ENCODE data around the gene SYDE2. TPM values are rescaled to one million over a fixed set of nuclear protein-coding genes. Genes with fewer than 3 reads are reported as not detected.
"Not testable (repeated sequence)": the region's sequence is repeated elsewhere in the genome, so short reads cannot be mapped to it uniquely, and the experiment has no call there.

The SYDE2 gene
- total and polyA plus RNA-seq, 4 experiments from 2014 or later = 2.3 to 5.2 (median 3.6) TPM

DNA sequence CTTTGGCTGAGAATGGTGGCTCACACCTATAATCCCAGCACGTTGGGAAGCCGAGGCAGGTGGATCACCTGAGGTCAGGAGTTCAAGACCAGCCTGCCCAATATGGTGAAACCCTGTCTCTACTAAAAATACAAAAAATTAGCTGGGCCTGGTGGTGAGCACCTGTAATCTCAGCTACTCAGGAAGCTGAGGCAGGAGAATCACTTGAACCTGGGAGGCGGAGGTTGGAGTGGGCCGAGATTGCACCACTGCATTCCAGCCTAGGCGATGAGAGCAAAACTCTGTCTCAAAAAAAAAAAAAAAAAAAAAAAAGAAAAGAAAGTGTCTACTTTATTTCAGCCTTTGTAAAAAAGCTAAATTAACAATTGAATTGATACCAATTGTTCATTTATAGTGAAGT lies 62.4 kb downstream of the SYDE2 start:
- intact Hi-C loops (cut with micrococcal nuclease); H3K4me1 Mint-ChIP-seq; H3K9me3 Mint-ChIP-seq; H3K27ac Mint-ChIP-seq; H3K36me3 Mint-ChIP-seq; H3K9me3 ChIP-seq (ENCODE audit: control insufficient read depth in 1 of 2, low read length in 2 of 2); H3K36me3 ChIP-seq (ENCODE audit: insufficient read depth, low read length); H3K27ac ChIP-seq (ENCODE audit: low read depth, low read length); H3K4me1 ChIP-seq (ENCODE audit: insufficient read depth, low read length); H3K4me3 ChIP-seq (ENCODE audit: low read length in 2 of 2); H3K27me3 ChIP-seq (ENCODE audit: insufficient read depth, low read length); H3K4me3 Mint-ChIP-seq; DNase-seq; H3K27me3 Mint-ChIP-seq: not testable (repeated sequence)
- ChIA-PET POLR2A (ENCODE audit: partially characterized antibody) (interaction anchor here (0.7 kb wide), 1 partner anchor 190 kb away, joined by 3 read pairs; no protein-coding TSS in a partner anchor), CTCF (ENCODE audit: partially characterized antibody) (interaction anchor here (0.6 kb wide), 1 partner anchor 756 kb away, joined by 4 read pairs; no protein-coding TSS in a partner anchor)

DNA sequence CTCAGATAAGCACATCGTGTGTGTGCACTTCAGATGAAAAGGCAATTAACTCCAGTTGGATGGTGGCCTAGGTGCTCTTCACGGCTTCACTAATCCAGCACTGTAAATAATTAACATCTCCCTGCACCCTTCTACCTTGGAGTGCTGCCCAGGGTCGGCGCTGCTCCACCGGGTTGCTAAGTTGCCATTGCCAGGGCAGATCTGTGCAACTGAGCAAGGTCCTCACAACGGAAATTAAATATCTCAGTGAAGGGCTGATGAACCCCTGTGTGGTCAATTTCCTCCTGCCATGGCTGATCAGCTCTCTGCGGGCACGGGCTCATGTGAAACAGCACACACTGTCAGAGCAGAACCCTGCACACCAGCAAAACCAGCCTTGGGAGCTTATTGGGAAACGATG lies 63.2 kb downstream of the SYDE2 start:
- Mint-ChIP-seq H3K36me3 (no peaks in the 10 kb centered on the region), H3K4me1 (no peaks in the 10 kb centered on the region), H3K9me3 (no peaks in the 10 kb centered on the region), H3K4me3 (no peak overlapping the region), H3K27ac (no peak overlapping the region), H3K27me3 (no peaks in the 10 kb centered on the region)
- Histone ChIP-seq H3K27ac (ENCODE audit: low read depth, low read length) (no peak overlapping the region), H3K27me3 (ENCODE audit: insufficient read depth, low read length) (no peaks in the 10 kb centered on the region), H3K4me3 (ENCODE audit: low read length in 2 of 2) (no peak overlapping the region), H3K4me1 (ENCODE audit: insufficient read depth, low read length) (no peaks in the 10 kb centered on the region), H3K36me3 (ENCODE audit: insufficient read depth, low read length) (no peaks in the 10 kb centered on the region), H3K9me3 (ENCODE audit: control insufficient read depth in 1 of 2, low read length in 2 of 2) (no peaks in the 10 kb centered on the region)
- DNase-seq = no peak
- POLR2A ChIA-PET (ENCODE audit: partially characterized antibody) = no interaction called here
- CTCF ChIA-PET (ENCODE audit: partially characterized antibody) = no interaction called here
- intact Hi-C loops (cut with micrococcal nuclease) = no loop called here

DNA sequence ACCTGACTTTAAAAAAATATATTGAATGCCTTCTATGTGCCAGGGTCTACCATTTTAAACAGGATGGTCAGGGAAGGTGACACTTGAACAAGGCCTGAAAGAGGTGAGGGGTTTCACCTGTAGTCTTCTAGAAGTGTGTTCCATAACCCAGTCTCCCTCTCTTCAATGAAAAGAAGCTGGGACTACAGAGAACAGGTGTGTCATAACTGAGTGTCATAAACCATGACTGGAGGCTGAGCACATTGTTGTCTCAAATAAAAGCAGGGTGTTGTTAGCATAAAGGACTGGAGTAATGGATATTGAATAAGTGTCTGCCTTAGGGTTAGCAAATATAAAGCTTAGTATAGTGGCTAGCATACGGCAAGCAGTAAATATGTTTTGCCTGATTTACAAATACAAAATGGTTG lies 65.4 kb downstream of the SYDE2 start:
- POLR2A ChIA-PET (ENCODE audit: partially characterized antibody) = no interaction called here
- no peaks in the 10 kb centered on the region for H3K36me3 Mint-ChIP-seq
- no peak for DNase-seq
- H3K4me1 ChIP-seq (ENCODE audit: insufficient read depth, low read length) = no peaks in the 10 kb centered on the region
- no peak overlapping the region for H3K4me3 ChIP-seq (ENCODE audit: low read length in 2 of 2)
- intact Hi-C loops (cut with micrococcal nuclease) = no loop called here
- H3K4me3 Mint-ChIP-seq = no peak overlapping the region
- H3K27ac Mint-ChIP-seq = no peak overlapping the region
- H3K27me3 ChIP-seq (ENCODE audit: insufficient read depth, low read length) = no peaks in the 10 kb centered on the region
- no peaks in the 10 kb centered on the region for H3K9me3 ChIP-seq (ENCODE audit: control insufficient read depth in 1 of 2, low read length in 2 of 2)
- H3K27me3 Mint-ChIP-seq = peaks cover 0 to 4% of the 10 kb centered on the region in 2 donors
- CTCF ChIA-PET (ENCODE audit: partially characterized antibody) = interaction anchor here (1.1 kb wide), 1 partner anchor 124 kb away, joined by 3 read pairs; the partner anchor contains the start of gene C1orf52
- no peaks in the 10 kb centered on the region for H3K36me3 ChIP-seq (ENCODE audit: insufficient read depth, low read length)
- no peaks in the 10 kb centered on the region for H3K9me3 Mint-ChIP-seq
- H3K4me1 Mint-ChIP-seq = no peaks in the 10 kb centered on the region
- H3K27ac ChIP-seq (ENCODE audit: low read depth, low read length) = no peak overlapping the region

DNA sequence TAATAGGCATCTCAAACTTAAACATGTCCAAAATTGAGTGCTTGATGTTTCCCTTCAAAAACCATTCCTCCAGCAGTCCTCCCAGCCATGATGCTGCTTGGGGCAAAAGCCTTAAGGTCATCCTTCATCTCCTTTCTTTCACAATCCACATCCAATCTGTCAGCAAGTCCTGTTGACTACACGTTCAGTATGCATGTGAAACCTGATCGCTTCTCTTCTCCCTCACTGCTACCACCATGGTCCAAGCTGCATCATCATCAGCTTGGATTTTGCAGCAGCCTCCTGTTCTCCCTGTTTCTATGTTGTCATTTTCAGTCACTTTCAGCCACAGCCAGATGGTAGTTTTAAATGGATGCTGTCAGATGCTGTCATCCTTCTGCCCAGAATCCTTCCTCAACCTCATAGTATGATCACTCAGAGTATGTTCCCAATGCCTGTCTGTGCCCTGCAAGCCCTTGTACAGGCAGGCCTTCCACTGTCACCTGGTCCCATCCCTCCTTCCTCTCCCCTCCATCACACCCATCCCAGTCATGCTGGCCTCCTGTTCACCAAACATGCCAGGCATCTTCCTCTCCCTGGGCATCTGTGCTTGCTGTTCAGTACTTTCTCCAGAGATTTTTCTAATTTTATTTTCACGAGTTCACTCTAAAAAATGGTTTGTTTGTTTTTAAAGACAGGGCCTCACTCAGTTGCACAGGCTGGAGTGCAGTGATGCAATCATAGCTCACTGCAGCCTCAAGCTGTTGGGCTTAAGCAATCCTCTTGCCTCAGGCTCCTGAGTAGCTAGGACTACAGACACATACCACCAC lies 66.0 kb downstream of the SYDE2 start:
- Mint-ChIP-seq H3K4me1 (no peaks in the 10 kb centered on the region), H3K27me3 (peaks cover 0 to 4% of the 10 kb centered on the region in 2 donors), H3K27ac (no peak overlapping the region), H3K9me3 (no peaks in the 10 kb centered on the region), H3K36me3 (no peaks in the 10 kb centered on the region), H3K4me3 (no peak overlapping the region)
- no peaks in the 10 kb centered on the region for H3K27me3 ChIP-seq (ENCODE audit: insufficient read depth, low read length)
- no peak for DNase-seq
- intact Hi-C loops (cut with micrococcal nuclease) = no loop called here
- no peaks in the 10 kb centered on the region for H3K36me3 ChIP-seq (ENCODE audit: insufficient read depth, low read length)
- POLR2A ChIA-PET (ENCODE audit: partially characterized antibody) = no interaction called here
- H3K4me3 ChIP-seq (ENCODE audit: low read length in 2 of 2) = no peak overlapping the region
- H3K27ac ChIP-seq (ENCODE audit: low read depth, low read length) = no peak overlapping the region
- CTCF ChIA-PET (ENCODE audit: partially characterized antibody) = no interaction called here
- no peaks in the 10 kb centered on the region for H3K9me3 ChIP-seq (ENCODE audit: control insufficient read depth in 1 of 2, low read length in 2 of 2)
- H3K4me1 ChIP-seq (ENCODE audit: insufficient read depth, low read length) = no peaks in the 10 kb centered on the region

DNA sequence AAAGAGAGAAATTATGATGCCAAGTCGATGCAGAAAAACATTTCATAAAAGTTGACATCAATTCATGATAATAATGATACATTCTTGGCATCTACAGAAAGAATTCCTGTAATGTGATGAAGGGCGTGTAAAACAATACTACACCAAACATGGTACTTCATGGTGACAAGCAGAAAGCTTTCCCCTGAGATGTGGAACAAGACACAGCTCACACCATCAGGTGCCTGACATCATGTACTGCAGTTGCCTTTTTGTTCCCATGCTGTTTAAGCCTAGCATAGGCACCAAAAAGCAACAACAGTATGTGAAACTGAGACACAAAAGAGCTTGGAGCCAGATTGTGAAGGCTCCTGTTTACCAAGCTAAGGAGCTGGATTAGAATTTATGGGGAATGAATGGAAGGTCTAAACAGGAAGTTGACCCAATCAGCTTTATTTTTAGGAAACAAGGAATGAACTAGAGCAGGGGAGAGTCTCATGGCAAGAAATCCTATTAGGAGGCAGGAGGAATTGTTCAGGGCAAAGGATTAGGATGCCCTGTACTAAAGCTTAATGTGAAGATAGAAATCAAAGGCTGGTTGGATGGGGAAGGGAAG lies 67.2 kb downstream of the SYDE2 start:
- H3K4me1 ChIP-seq (ENCODE audit: insufficient read depth, low read length) = no peaks in the 10 kb centered on the region
- peaks cover 0 to 5% of the 10 kb centered on the region in 2 donors for H3K27me3 Mint-ChIP-seq
- intact Hi-C loops (cut with micrococcal nuclease) = no loop called here
- POLR2A ChIA-PET (ENCODE audit: partially characterized antibody) = no interaction called here
- H3K4me3 ChIP-seq (ENCODE audit: low read length in 2 of 2) = no peak overlapping the region
- CTCF ChIA-PET (ENCODE audit: partially characterized antibody) = interaction anchor here (0.8 kb wide), 2 partner anchors 25 to 126 kb away, joined by 3 read pairs; partner anchors contain the start of gene C1orf52
- no peaks in the 10 kb centered on the region for H3K4me1 Mint-ChIP-seq
- no peak overlapping the region for H3K4me3 Mint-ChIP-seq
- no peaks in the 10 kb centered on the region for H3K9me3 Mint-ChIP-seq
- H3K36me3 Mint-ChIP-seq = no peaks in the 10 kb centered on the region
- DNase-seq = no peak
- H3K36me3 ChIP-seq (ENCODE audit: insufficient read depth, low read length) = no peaks in the 10 kb centered on the region
- H3K27ac Mint-ChIP-seq = no peak overlapping the region
- no peak overlapping the region for H3K27ac ChIP-seq (ENCODE audit: low read depth, low read length)
- no peaks in the 10 kb centered on the region for H3K9me3 ChIP-seq (ENCODE audit: control insufficient read depth in 1 of 2, low read length in 2 of 2)
- no peaks in the 10 kb centered on the region for H3K27me3 ChIP-seq (ENCODE audit: insufficient read depth, low read length)

DNA sequence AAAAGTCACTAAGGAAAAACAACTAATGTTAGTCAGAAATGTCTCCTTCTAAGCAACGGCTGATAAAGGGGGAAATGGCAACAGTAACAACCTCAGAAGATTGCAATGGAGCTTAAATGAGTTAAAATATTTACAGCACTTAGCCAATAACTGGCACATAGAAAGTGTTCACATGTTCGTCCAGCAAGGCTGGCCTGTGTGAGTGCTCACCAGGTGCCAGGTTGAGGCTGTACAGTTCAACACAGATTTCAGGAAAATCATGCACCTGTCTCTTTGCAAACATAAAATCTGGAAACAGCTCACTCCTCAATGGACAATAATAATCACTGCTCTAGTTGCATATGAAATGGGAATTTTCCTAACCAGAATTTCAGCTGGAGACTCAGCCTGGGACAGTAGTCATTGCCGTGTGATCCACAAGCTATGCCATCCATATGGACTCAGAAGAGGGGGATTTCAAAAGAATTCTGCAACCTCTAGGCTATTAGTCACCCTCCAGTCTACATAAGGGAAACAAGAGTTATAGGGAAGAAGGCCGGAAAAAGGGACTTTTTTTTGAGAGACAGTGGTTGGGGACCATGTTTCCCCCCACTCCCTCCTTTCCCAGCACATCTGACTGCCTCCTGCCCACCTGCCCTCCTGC lies 68.6 kb downstream of the SYDE2 start:
- Mint-ChIP-seq H3K4me1 (no peaks in the 10 kb centered on the region), H3K27me3 (peaks cover 0 to 5% of the 10 kb centered on the region in 2 donors), H3K9me3 (no peaks in the 10 kb centered on the region), H3K27ac (no peak overlapping the region), H3K4me3 (no peak overlapping the region), H3K36me3 (no peaks in the 10 kb centered on the region)
- DNase-seq = no peak
- H3K27me3 ChIP-seq (ENCODE audit: insufficient read depth, low read length) = no peaks in the 10 kb centered on the region
- ChIA-PET CTCF (ENCODE audit: partially characterized antibody) (no interaction called here), POLR2A (ENCODE audit: partially characterized antibody) (no interaction called here)
- no peaks in the 10 kb centered on the region for H3K4me1 ChIP-seq (ENCODE audit: insufficient read depth, low read length)
- no peak overlapping the region for H3K4me3 ChIP-seq (ENCODE audit: low read length in 2 of 2)
- H3K27ac ChIP-seq (ENCODE audit: low read depth, low read length) = no peak overlapping the region
- no peaks in the 10 kb centered on the region for H3K36me3 ChIP-seq (ENCODE audit: insufficient read depth, low read length)
- H3K9me3 ChIP-seq (ENCODE audit: control insufficient read depth in 1 of 2, low read length in 2 of 2) = no peaks in the 10 kb centered on the region
- intact Hi-C loops (cut with micrococcal nuclease) = no loop called here

DNA sequence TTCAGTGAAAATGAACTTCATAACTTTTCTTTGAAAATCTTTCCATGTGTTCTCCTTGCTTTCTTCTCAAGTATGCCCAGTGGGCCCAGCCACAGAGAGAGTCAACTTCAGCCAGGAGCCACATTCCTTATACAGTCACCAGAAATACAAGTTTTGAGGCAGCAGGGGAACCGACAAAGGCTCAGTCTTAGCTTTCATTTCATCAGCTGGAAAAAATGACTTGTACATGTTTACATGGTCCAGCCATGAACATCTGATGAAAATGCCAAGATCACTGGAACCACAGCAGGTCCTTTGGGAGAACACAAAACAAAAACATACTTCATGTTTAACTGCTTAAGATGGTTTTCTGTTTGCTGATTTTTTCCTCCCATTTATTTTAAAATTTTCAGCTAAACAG lies 72.5 kb downstream of the SYDE2 start:
- CTCF ChIA-PET (ENCODE audit: partially characterized antibody) = no interaction called here
- H3K9me3 ChIP-seq (ENCODE audit: control insufficient read depth in 1 of 2, low read length in 2 of 2) = no peaks in the 10 kb centered on the region
- DNase-seq = no peak
- H3K27ac Mint-ChIP-seq = no peak overlapping the region
- intact Hi-C loops (cut with micrococcal nuclease) = no loop called here
- no peaks in the 10 kb centered on the region for H3K4me1 ChIP-seq (ENCODE audit: insufficient read depth, low read length)
- no peak overlapping the region for H3K4me3 Mint-ChIP-seq
- H3K36me3 ChIP-seq (ENCODE audit: insufficient read depth, low read length) = no peaks in the 10 kb centered on the region
- POLR2A ChIA-PET (ENCODE audit: partially characterized antibody) = no interaction called here
- H3K27me3 Mint-ChIP-seq = peaks cover 0 to 7% of the 10 kb centered on the region in 2 donors
- H3K9me3 Mint-ChIP-seq = no peaks in the 10 kb centered on the region
- H3K27ac ChIP-seq (ENCODE audit: low read depth, low read length) = no peak overlapping the region
- H3K27me3 ChIP-seq (ENCODE audit: insufficient read depth, low read length) = no peaks in the 10 kb centered on the region
- no peak overlapping the region for H3K4me3 ChIP-seq (ENCODE audit: low read length in 2 of 2)
- no peaks in the 10 kb centered on the region for H3K4me1 Mint-ChIP-seq
- no peaks in the 10 kb centered on the region for H3K36me3 Mint-ChIP-seq
